HG03039 (cell line): ENCODE data around the gene SH3PXD2B.
"Not testable (repeated sequence)": the region's sequence is repeated elsewhere in the genome, so short reads cannot be mapped to it uniquely, and the experiment has no call there.

Experiments used
- ATAC-seq: cut with Tn5 transposase; IDR thresholded peaks from one replicate; pipeline ENCODE4 v1.9.1; 2021; ENCODE audit warnings: mild to moderate bottlenecking, moderate library complexity; ENCODE audit not compliant: unreplicated experiment

The SH3PXD2B gene

DNA sequence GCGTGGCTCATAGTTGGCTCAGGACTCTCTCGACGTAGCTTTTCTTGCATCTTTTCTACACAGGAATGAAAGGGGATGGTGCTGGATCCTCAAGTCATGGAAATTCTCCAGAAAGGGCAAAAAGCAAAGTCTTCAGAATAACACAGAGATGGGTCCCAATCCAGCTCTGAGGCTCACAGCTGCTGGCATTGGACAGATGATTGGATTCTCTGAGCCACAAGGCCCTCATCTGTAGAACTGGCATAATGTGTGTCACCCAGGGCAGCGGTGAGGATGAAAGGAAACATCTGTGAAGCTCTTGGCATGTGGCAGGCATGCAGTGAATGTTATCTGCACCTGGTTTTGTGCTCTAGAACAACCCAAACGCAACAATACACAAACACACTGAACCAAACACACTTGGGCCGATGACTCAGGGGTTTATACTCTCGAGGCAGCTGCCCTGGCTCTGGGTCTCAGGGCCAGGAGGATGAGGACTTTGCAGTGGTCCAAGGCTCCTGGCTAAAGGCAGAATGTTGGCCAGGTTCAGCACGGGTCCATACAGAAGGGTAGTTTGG, 106.8 kb downstream of the SH3PXD2B start:
- ATAC-seq = no peak

DNA sequence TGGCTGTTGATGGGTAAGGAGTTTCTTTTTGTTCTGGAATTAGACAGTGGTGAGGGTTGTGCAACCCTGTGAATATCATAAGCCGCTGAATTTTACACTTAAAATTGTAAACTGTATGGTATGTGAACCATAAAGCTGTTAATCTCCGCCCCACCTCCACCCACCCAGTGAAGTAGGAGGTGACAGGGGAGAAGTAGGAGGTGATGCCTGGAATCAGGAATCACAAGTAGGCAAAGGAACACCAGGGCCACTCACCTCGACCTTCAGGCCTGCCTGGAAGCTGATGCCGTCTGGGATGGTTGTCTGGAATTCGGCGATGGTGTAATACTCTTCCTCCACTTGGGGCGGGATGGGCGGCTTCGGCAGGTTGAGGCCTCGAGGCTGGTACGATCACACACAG, 108.4 kb downstream of the SH3PXD2B start:
- no peak for ATAC-seq

- ATAC-seq = no peak
Measured at GRCh38 chr5:172344855-172345409, 109.4 kb downstream of the SH3PXD2B start.

DNA sequence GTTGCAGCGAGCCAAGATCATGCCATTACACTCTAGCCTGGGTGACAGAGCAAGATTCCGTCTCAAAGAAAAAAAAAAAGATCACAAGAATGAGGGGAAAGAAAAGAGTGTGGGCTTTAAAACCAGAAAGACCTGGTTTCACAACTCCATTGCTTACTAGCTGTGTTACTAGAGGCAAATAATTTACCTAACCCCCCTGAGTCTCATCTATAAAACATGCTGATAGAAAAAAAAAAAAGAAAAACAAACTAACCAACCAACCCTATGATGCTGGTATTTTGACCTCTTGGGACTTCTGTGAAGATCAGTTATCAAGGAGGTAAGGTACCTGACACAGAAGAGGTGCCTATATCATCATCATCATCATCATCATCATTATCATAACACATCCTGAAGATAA, 110.6 kb downstream of the SH3PXD2B start:
- ATAC-seq = no peak

DNA sequence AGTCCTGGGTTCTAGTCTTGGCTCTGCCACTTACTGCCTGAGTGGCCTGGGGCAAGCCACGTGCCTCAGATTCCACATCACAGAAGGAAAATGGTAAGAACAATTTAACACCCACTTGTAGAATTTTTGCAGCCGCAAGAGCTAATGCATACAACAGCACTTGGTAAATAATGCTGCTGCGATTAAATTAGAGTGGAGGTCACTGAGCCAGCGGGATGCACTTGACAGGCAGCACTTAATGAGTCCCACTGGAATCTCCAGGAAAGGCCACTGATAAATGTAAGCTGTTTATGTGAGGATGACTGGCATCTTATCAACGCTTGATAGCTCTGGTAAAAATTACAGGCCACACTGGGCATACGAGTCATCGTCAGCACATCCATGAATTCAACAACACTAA, 111.4 kb downstream of the SH3PXD2B start:
- no peak for ATAC-seq

DNA sequence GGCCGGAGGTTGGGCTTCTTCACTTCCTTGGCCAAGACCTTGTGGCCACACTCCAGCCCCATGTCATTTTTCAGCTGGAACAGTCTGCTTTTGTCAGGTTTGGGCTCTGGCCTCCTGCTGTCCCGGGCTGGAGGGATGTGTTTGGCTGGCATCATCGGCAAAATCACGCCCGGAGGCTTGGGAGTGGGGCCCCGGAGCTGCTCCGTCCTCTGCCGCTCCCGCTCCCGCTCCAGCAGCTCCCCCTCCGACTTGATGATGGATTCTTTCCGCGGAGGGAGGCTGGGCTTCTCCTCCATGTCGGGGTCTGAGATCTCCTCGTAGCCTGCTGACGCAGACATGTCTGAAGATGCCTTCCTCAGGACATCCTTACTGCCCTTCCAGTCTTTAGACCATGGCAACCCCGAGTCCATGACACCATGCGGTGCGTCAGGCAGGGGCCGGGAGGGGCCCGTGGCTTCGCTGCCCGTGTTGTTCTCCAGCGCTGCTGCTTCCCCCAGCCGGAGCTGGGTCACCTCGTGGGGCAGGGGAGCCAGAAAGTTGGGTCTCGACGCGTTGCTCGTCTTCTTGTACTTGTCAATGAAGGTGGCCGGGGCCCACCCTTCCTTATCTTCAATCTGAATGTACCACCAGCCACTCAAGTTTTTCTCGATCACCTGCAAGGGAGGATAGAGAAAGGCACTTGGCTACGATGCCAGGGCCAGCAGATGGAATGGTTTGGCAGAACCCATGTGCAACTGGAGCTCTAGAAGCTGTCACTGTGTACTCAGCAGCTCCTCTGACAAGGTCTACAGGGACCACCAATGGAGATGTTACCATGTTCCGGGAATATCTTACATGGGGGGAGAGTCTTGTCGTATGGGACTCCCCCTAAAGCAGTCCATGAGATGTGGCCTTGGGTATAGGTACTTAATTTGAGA, 114.8 kb downstream of the SH3PXD2B start:
- ATAC-seq = no peak

DNA sequence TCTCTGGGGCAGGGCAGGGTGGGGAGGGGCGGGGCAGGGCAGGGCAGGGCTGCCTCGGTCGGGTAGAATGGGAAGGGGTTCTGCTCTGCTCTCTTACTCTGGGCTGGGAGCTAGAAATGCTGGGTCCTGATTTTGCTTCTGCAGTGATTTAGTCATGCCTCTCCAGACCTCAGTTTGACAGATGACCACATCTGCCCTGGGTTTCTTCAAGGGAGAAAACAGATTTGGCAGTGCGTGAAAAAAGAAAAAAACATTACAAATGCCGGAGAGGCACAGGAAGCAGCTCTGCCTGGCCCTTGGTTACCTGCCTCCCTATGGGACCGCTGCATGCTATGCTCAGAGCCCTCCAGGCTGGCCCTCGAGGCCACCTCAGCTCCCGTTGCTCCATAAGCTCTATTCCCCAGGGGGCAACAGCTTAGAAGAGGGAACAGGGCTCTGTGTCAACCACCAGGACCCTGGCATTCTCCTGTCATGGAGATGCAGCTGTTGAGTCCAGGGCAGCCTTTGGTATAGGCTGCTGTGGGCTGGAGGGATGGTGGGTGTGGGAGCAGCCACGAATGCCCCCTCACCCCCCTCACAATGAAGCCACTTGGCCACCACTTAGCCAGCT, 117.5 kb downstream of the SH3PXD2B start:
- no peak for ATAC-seq

- ATAC-seq = no peak
Measured at GRCh38 chr5:172336264-172336663, 118.1 kb downstream of the SH3PXD2B start.

DNA sequence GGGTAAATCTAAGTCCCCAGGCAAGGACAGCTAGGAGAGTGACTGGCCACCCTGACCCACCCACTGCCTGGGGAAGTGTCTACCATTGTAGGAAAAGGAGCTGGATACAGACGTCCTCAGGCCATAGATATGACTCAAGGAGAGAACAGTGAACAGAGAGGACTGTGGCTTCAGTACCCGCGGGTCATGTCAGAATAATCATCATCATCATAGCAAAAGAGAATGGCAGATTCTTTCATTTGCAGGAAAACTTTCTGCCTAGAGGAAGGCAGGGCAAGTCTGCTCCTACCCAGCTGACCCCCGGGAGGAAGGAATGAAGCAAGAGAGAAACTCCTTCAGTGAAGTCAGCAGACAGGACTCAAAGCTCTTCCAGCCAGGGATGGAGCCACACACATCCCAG, 118.6 kb downstream of the SH3PXD2B start:
- no peak for ATAC-seq

DNA sequence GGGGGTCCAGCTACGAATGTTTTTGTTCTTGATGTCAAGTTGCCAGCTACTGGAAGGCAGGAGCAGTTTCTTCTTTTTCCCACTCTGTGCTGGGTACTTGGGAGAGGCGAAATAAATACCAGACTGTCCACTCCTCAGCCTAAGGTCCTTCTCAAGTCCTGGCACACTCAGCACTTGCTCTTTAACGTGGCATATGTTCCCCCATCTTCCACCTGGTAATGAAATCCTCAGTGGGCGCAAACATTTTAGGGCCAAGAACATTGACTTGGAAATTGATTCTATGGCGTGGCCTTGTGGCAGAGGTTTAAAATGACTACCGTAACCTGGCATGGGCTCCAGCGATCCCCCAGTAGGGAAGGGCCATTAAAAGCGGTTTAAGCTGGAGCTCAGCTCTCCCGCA, 119.7 kb downstream of the SH3PXD2B start:
- no peak for ATAC-seq

DNA sequence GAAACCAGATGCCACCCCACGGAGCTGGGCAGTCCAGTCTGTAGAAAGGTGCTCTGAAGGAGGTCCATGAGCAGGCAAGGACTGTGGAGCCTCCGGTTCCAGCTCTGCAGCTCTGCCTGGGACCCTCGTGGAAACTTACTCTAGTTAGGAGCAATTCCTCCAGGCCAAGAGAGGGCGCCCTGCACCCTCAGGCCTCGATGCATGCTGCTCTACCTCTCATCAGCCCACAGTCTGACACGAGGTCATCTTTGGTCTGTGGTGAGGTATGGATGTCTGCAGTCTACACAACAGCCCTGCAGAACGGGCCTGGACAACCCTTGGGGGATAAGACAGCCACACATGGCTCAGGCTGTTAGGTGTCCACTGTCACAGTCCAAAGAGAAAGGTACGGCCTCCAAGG, 120.1 kb downstream of the SH3PXD2B start:
- ATAC-seq = no peak

GRCh38 chr5:172326901-172327300, 127.4 kb downstream of the SH3PXD2B start:
- ATAC-seq = not testable (repeated sequence)

GRCh38 chr5:172325452-172325851, 128.9 kb downstream of the SH3PXD2B start:
- ATAC-seq = no peak

DNA sequence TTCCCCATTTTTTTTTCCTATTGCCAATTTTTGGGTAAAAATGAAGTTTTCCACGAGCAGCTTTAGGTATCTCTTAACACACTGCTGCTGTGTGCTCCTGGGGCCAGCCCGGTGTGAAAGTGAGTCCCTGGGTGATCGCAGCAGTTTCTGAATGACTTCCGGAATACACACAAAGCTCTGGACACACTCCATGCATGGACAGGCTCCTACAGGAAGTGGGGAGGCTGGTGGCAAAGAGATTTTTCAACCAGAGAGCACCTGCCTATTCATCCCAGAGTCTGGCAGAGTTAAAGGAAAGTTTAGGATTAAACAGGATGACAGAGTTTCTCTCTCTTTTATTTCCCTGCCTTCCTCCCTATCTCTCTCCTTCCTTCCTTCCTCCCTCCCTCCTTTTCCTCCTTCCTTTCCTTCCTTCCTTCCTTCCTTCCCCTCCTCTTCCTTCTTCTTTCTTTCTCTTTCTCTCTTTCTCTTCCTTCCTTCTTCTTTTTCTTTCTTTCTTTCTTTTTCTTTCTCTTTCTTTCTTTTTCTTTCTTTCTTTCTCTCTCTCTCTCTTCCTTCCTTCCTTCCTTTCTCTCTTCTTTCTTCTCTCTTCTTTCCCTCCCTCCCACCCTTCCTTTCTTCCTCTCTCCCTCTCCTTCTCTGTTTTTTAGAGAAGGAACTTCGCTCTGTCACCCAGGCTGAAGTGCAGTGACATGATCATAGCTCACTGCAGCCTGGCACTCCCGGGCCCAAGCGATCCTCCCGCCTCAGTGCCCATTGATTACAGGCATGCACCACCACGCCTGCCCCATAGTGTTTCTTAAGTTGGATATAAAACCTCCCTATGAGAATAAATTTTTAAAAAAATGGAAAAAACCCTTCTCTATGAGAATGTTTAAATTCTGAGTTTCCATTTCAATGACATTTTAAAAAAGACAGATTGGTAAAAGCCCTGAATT, 132.0 kb downstream of the SH3PXD2B start:
- ATAC-seq = no peak

DNA sequence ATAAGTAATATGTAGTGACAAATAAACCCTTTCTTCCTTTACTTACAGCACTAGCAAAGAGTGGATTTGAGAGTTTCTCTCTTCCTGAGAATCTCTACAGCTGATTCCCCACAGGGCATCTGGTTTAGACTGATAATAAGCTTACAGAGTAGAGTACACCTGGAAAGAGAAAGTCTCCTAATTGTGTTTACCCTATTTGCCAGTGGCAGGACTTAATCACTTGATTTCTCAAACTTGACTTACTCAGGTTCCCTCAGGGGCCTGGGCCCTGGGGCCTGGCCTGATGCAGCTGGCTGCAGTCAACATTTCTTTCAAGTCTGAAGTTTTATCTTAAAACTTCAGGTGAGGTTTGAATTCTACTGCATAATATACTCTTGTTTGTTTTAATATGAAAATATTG, 132.7 kb downstream of the SH3PXD2B start:
- no peak for ATAC-seq

GRCh38 chr5:172319708-172320441, 134.4 kb downstream of the SH3PXD2B start:
- ATAC-seq = no peak

- ATAC-seq = no peak
Measured at GRCh38 chr5:172315587-172316493, 138.5 kb downstream of the SH3PXD2B start.

DNA sequence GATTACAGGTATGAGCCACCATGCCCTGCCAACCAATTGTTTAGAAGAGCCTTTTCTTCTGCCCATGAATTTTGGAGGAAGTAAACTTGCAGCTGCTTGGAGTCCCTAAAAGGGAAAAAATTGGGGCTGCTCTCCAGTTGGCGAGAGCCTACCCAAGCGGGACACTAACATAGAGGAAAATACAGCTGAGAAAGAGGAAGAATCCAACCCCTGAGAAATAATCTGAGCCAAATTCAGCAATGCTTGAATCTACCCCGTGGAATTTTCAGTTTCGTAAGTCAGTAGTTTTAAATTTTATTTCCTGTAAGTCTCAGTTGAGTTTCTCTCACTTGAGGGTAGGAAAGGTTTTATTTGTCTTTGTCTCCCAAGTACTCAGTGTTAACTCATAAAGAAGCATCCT, 140.4 kb downstream of the SH3PXD2B start:
- no peak for ATAC-seq

DNA sequence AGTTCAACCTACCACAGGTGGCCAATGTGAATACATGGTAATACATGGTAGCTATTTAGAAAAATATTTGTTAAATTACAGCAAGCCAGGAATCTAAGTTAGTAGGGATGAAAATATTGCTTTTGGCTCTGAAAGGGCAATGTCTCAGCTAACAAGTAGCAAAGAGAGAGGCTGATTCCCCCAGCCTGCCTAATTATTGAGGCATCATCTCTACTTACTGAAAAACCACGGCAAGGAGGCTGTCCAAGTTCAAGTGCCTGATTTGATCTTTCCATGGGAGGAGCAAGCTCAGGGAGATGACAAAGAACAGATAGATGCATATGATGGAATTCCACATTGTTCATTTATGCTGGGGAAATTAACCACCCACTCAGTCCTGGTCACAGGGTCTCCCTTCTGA, 142.0 kb downstream of the SH3PXD2B start:
- no peak for ATAC-seq
